ENCODE data around the gene ZNHIT1.

- TF ChIP-seq, protein P1, sequence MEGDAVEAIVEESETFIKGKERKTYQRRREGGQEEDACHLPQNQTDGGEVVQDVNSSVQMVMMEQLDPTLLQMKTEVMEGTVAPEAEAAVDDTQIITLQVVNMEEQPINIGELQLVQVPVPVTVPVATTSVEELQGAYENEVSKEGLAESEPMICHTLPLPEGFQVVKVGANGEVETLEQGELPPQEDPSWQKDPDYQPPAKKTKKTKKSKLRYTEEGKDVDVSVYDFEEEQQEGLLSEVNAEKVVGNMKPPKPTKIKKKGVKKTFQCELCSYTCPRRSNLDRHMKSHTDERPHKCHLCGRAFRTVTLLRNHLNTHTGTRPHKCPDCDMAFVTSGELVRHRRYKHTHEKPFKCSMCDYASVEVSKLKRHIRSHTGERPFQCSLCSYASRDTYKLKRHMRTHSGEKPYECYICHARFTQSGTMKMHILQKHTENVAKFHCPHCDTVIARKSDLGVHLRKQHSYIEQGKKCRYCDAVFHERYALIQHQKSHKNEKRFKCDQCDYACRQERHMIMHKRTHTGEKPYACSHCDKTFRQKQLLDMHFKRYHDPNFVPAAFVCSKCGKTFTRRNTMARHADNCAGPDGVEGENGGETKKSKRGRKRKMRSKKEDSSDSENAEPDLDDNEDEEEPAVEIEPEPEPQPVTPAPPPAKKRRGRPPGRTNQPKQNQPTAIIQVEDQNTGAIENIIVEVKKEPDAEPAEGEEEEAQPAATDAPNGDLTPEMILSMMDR (IDR thresholded peaks at IDR 0.05), result no peak
- TF ChIP-seq POLR2A (IDR thresholded peaks at IDR 0.05), result no peak
- no peak for TF ChIP-seq POLR2AphosphoS5 (IDR thresholded peaks at IDR 0.05)
Observed at GRCh38 chr7:101173752-101174244, 44.2 kb upstream of the ZNHIT1 start.

Measured in prostate gland (tissue), 2 donors.